Measurements from ENCODE around the gene CPB2. TPM values are rescaled to one million over a fixed set of nuclear protein-coding genes. Genes with fewer than 3 reads are reported as not detected.
A peak's percentile ranks its signal among the peaks of the same experiment; 100 is the strongest.

The CPB2 gene
- total and polyA plus RNA-seq, 9 of the 15 experiments (the other 6 are each of a cell fraction or from before 2014, with no cell fraction given): 0.03 to 0.16 (median 0.07) TPM; not detected in 6

DNA sequence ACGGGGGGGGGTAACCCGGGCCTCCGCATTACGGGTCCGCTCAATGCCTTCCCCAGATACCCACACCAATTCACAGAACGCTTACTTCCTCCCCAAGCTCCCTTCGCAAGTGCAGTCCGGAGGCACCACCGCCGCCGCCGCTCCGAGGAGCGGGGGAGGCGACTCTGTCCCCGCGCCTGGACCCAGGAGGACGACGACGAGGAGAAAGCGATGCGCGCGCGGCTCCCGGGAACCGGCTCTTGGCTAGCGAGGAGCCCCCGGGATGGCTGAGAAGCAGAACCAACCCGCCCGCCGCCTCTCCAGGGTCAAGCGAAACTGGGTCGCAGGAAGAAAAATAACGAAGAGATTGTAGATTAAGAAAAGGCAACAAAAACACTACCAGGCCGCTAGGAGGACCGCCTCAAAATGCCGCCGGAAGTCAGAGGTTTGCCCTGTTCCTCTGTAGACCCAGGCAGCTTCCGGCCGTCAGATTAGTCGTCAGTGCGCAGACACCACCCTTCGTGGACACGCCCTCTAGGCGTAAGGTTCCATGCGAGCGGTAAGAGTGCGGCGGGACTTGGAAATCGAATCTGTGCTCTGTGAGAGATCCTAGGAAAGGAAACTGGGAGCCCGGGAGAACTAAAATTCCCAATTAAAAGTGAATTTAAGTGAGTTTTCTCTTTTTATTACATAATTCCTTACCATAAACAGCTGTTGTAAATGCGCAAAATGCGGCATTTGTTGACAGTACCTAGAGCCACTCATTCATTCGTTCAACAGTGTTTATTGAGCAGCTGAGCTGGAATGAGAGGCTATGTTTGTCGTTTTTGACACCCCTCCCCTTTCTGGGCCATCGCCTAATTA, 52.3 kb downstream of the CPB2 start, which contains the start of gene ZC3H13 (continued):
- TF ChIP-seq, protein P1, sequence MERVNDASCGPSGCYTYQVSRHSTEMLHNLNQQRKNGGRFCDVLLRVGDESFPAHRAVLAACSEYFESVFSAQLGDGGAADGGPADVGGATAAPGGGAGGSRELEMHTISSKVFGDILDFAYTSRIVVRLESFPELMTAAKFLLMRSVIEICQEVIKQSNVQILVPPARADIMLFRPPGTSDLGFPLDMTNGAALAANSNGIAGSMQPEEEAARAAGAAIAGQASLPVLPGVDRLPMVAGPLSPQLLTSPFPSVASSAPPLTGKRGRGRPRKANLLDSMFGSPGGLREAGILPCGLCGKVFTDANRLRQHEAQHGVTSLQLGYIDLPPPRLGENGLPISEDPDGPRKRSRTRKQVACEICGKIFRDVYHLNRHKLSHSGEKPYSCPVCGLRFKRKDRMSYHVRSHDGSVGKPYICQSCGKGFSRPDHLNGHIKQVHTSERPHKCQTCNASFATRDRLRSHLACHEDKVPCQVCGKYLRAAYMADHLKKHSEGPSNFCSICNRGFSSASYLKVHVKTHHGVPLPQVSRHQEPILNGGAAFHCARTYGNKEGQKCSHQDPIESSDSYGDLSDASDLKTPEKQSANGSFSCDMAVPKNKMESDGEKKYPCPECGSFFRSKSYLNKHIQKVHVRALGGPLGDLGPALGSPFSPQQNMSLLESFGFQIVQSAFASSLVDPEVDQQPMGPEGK (CRISPR knock-in tag; IDR thresholded peaks at IDR 0.05; ENCODE audit: borderline replicate concordance): no peak
- TF ChIP-seq, protein P2, sequence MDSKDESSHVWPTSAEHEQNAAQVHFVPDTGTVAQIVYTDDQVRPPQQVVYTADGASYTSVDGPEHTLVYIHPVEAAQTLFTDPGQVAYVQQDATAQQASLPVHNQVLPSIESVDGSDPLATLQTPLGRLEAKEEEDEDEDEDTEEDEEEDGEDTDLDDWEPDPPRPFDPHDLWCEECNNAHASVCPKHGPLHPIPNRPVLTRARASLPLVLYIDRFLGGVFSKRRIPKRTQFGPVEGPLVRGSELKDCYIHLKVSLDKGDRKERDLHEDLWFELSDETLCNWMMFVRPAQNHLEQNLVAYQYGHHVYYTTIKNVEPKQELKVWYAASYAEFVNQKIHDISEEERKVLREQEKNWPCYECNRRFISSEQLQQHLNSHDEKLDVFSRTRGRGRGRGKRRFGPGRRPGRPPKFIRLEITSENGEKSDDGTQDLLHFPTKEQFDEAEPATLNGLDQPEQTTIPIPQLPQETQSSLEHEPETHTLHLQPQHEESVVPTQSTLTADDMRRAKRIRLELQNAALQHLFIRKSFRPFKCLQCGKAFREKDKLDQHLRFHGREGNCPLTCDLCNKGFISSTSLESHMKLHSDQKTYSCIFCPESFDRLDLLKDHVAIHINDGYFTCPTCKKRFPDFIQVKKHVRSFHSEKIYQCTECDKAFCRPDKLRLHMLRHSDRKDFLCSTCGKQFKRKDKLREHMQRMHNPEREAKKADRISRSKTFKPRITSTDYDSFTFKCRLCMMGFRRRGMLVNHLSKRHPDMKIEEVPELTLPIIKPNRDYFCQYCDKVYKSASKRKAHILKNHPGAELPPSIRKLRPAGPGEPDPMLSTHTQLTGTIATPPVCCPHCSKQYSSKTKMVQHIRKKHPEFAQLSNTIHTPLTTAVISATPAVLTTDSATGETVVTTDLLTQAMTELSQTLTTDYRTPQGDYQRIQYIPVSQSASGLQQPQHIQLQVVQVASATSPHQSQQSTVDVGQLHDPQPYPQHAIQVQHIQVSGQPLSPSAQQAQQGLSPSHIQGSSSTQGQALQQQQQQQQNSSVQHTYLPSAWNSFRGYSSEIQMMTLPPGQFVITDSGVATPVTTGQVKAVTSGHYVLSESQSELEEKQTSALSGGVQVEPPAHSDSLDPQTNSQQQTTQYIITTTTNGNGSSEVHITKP (IDR thresholded peaks at IDR 0.05; ENCODE audit: partially characterized antibody): peak; percentile 15
- TF ChIP-seq ZBTB8A (IDR thresholded peaks at IDR 0.05; ENCODE audit: partially characterized antibody): no peak
- TF ChIP-seq SMARCA4 (IDR thresholded peaks at IDR 0.05): no peak
- TF ChIP-seq, protein P3, sequence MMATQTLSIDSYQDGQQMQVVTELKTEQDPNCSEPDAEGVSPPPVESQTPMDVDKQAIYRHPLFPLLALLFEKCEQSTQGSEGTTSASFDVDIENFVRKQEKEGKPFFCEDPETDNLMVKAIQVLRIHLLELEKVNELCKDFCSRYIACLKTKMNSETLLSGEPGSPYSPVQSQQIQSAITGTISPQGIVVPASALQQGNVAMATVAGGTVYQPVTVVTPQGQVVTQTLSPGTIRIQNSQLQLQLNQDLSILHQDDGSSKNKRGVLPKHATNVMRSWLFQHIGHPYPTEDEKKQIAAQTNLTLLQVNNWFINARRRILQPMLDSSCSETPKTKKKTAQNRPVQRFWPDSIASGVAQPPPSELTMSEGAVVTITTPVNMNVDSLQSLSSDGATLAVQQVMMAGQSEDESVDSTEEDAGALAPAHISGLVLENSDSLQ (IDR thresholded peaks at IDR 0.05): peak; percentile 64
- TF ChIP-seq TAF7 (tag; IDR thresholded peaks at IDR 0.05): peak; percentile 52
- TF ChIP-seq, protein P4, sequence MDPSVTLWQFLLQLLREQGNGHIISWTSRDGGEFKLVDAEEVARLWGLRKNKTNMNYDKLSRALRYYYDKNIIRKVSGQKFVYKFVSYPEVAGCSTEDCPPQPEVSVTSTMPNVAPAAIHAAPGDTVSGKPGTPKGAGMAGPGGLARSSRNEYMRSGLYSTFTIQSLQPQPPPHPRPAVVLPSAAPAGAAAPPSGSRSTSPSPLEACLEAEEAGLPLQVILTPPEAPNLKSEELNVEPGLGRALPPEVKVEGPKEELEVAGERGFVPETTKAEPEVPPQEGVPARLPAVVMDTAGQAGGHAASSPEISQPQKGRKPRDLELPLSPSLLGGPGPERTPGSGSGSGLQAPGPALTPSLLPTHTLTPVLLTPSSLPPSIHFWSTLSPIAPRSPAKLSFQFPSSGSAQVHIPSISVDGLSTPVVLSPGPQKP (CRISPR knock-in tag; IDR thresholded peaks at IDR 0.05): no peak
- TF ChIP-seq, protein P5, sequence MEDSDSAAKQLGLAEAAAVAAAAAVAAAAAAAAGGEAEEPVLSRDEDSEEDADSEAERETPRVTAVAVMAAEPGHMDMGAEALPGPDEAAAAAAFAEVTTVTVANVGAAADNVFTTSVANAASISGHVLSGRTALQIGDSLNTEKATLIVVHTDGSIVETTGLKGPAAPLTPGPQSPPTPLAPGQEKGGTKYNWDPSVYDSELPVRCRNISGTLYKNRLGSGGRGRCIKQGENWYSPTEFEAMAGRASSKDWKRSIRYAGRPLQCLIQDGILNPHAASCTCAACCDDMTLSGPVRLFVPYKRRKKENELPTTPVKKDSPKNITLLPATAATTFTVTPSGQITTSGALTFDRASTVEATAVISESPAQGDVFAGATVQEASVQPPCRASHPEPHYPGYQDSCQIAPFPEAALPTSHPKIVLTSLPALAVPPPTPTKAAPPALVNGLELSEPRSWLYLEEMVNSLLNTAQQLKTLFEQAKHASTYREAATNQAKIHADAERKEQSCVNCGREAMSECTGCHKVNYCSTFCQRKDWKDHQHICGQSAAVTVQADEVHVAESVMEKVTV (CRISPR knock-in tag; IDR thresholded peaks at IDR 0.05): no peak
- peak; percentile 98 for TF ChIP-seq CREM (IDR thresholded peaks at IDR 0.05; ENCODE audit: low read depth)
